AG10803 (cell line): ENCODE measurements around the gene TARS3.

ENCODE experiments used
- DNase-seq: peaks from one replicate; pipeline ENCODE4 v3.0.0; 2010; ENCODE audit warnings: low read depth
- H3K4me3 ChIP-seq: 2 replicates; pipeline ENCODE4 v1.5.1; 2011; ENCODE audit warnings: mild to moderate bottlenecking, low read length, control low read depth
- TF ChIP-seq, protein P1 (sequence below): conservative IDR thresholded peaks from 2 replicates; pipeline ENCODE4 v1.5.1; 2011; ENCODE audit warnings: mild to moderate bottlenecking, low read length, control low read depth, inconsistent platforms

The TARS3 gene

GRCh38 chr15:101654171-101654570 lies 70.1 kb downstream of the TARS3 start:
- H3K4me3 ChIP-seq: no peak overlapping the region
- TF ChIP-seq, protein P1, sequence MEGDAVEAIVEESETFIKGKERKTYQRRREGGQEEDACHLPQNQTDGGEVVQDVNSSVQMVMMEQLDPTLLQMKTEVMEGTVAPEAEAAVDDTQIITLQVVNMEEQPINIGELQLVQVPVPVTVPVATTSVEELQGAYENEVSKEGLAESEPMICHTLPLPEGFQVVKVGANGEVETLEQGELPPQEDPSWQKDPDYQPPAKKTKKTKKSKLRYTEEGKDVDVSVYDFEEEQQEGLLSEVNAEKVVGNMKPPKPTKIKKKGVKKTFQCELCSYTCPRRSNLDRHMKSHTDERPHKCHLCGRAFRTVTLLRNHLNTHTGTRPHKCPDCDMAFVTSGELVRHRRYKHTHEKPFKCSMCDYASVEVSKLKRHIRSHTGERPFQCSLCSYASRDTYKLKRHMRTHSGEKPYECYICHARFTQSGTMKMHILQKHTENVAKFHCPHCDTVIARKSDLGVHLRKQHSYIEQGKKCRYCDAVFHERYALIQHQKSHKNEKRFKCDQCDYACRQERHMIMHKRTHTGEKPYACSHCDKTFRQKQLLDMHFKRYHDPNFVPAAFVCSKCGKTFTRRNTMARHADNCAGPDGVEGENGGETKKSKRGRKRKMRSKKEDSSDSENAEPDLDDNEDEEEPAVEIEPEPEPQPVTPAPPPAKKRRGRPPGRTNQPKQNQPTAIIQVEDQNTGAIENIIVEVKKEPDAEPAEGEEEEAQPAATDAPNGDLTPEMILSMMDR: no peak
- DNase-seq: no peak

DNA sequence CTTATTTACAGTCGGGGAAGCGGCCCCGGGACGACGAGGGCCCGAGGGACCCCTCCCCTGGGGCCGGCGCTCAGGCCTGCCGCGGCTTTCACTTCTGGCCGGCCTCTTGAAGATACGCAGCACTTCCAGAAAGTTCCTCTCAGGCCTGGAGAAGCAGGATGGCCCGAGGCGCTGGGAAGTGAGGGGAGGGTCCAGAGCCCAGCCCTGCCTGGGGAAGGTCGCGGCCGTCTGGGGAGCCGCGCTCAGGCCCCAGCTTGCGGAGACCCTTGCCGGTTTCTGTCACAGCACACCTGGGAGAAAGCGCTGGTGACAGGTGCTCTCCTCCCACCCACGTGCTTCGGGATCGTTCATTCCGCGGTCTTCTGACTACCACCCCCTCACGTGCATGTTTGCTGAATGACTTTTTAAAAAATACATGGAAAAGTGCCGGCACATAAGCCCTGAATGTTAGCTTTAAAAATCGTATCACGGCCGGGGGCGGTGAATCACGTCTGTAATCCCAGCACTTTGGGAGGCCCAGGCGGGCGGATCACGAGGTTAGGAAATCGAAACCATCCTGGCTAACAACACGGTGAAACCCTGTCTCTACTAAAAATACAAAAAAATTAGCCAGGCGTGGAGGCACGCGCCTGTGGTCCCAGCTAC lies 71.4 kb downstream of the TARS3 start:
- H3K4me3 ChIP-seq: peak overlapping the region; percentile 85
- peak; percentile 36 for DNase-seq
- TF ChIP-seq, protein P1: no peak

- TF ChIP-seq, protein P1: peak; percentile 58
- peak; percentile 90 for DNase-seq
- peak within 1 kb of the TSS; percentile 85 for H3K4me3 ChIP-seq
Observed at GRCh38 chr15:101652098-101652785, 72.0 kb downstream of the TARS3 start, which contains the start of gene TM2D3. TM2D3 (minus strand) TSS chr15:101652381; CDS start chr15:101652361, 20 bp downstream.

GRCh38 chr15:101651554-101652097 lies 72.6 kb downstream of the TARS3 start:
- H3K4me3 ChIP-seq: peak overlapping the region; percentile 85
- TF ChIP-seq, protein P1: no peak
- no peak for DNase-seq

GRCh38 chr15:101650145-101650544 lies 74.1 kb downstream of the TARS3 start:
- no peak overlapping the region for H3K4me3 ChIP-seq
- no peak for DNase-seq

DNA sequence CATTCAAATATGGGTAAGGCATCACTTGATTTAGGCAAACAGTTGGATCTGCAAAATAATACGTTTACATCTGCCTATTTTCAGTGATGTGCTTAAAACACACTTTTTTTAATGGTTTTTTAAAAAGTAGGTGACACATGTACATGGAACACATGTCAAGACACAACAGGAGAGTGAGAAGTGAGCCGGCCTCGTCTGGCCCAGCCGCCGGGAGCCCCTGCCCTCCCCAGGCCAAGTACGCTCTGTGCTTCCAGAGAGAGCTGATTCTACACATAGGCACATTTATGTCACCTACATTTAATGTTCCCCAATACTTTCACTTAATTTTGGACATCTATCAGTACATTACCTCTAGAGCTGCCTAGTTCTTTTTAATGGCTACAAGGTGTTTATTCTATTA lies 75.9 kb downstream of the TARS3 start:
- TF ChIP-seq, protein P1: no peak
- DNase-seq: no peak
- no peak overlapping the region for H3K4me3 ChIP-seq

More at GRCh38 chr15:101650145-101650544, 74.1 kb downstream of the TARS3 start:
- TF ChIP-seq, protein P1: no peak
